Neural cell (in vitro differentiated cells): ENCODE data around the gene FAM187B. TPM values are rescaled to one million over a fixed set of nuclear protein-coding genes. Genes with fewer than 3 reads are reported as not detected.

ENCODE experiments used
- H2AFZ ChIP-seq: fragments of 200-600, 300-800 bp; sonication (generic), shearing (Covaris generic); 2 replicates; pipeline ENCODE4 v1.6.0; 2014; ENCODE audit warnings: low read depth, mild to moderate bottlenecking, antibody characterized with exemption, low read length, moderate library complexity
- H3F3A ChIP-seq: fragments of 200-600 bp; shearing (Covaris generic); 2 replicates; pipeline ENCODE4 v1.6.1; 2016; ENCODE audit warnings: mild to moderate bottlenecking, moderate library complexity, mixed read lengths, antibody characterized with exemption, low read length; ENCODE audit not compliant: insufficient read depth, poor library complexity, severe bottlenecking
- H3K27ac ChIP-seq: fragments of 200-600, 300-800 bp; sonication (generic), shearing (Covaris generic); 2 replicates; pipeline ENCODE4 v1.5.1; 2014; ENCODE audit warnings: mild to moderate bottlenecking, low read length, moderate library complexity
- H3K27me3 ChIP-seq: fragments of 300-800, 200-600 bp; sonication (generic), shearing (Covaris generic); 2 replicates; pipeline ENCODE4 v1.6.0; 2014; ENCODE audit warnings: mild to moderate bottlenecking, low read depth, low read length, moderate library complexity; ENCODE audit not compliant: insufficient read depth
- H3K36me3 ChIP-seq: fragments of 300-800, 200-600 bp; sonication (generic), shearing (Covaris generic); 2 replicates; pipeline ENCODE4 v1.5.1; 2014; ENCODE audit warnings: mild to moderate bottlenecking, antibody characterized with exemption, low read length, moderate library complexity; ENCODE audit not compliant: insufficient read depth
- H3K4me2 ChIP-seq: fragments of 300-800, 200-600 bp; sonication (generic), shearing (Covaris generic); 2 replicates; pipeline ENCODE4 v1.6.0; 2014; ENCODE audit warnings: mild to moderate bottlenecking, low read length
- H3K4me3 ChIP-seq: fragments of 300-800, 200-600 bp; sonication (generic), shearing (Covaris generic); 2 replicates; pipeline ENCODE4 v1.5.1; 2014; ENCODE audit warnings: mild to moderate bottlenecking, low read length, moderate library complexity
- H3K79me2 ChIP-seq: fragments of 200-600 bp; shearing (Covaris generic); replicated peaks from 2 replicates; pipeline ENCODE4 v1.6.0; 2014; ENCODE audit warnings: mild to moderate bottlenecking, low read length, moderate library complexity; ENCODE audit not compliant: insufficient read depth
- H3K9ac ChIP-seq: fragments of 300-800, 200-600 bp; sonication (generic), shearing (Covaris generic); 2 replicates; pipeline ENCODE4 v1.6.1; 2016; ENCODE audit warnings: mild to moderate bottlenecking, low read length, mixed read lengths
- H3K9me2 ChIP-seq: fragments of 200-600 bp; shearing (Covaris generic); 2 replicates; pipeline ENCODE4 v1.6.1; 2016; ENCODE audit warnings: mild to moderate bottlenecking, low read length, mixed read lengths; ENCODE audit not compliant: insufficient read depth
- H3K9me3 ChIP-seq: fragments of 200-600, 300-800 bp; sonication (generic), shearing (Covaris generic); 2 replicates; pipeline ENCODE4 v1.6.1; 2016; ENCODE audit warnings: mild to moderate bottlenecking, mixed run types, low read length, moderate library complexity, mixed read lengths
- H4K20me1 ChIP-seq: fragments of 200-600 bp; shearing (Covaris generic); 2 replicates; pipeline ENCODE4 v1.6.1; 2016; ENCODE audit warnings: mild to moderate bottlenecking, mixed run types; ENCODE audit not compliant: insufficient read depth
- EP300 ChIP-seq: fragments of 450-650 bp; conservative IDR thresholded peaks from 2 replicates; pipeline ENCODE4 v1.6.1; 2014; ENCODE audit warnings: antibody characterized with exemption, mild to moderate bottlenecking, moderate library complexity; ENCODE audit not compliant: poor library complexity, severe bottlenecking
- EZH2 ChIP-seq: fragments of 200-600, 300-800 bp; shearing (Covaris generic), sonication (generic); IDR thresholded peaks from 2 replicates; pipeline ENCODE4 v1.6.1; 2014; ENCODE audit warnings: antibody characterized with exemption, low read length, borderline replicate concordance, mild to moderate bottlenecking; ENCODE audit not compliant: insufficient read depth, poor library complexity, severe bottlenecking
- MXI1 ChIP-seq: fragments of 450-650 bp; conservative IDR thresholded peaks from 2 replicates; pipeline ENCODE4 v1.6.1; 2014; ENCODE audit warnings: antibody characterized with exemption, mild to moderate bottlenecking; ENCODE audit not compliant: poor library complexity, severe bottlenecking
- POLR2AphosphoS5 ChIP-seq: IDR thresholded peaks from 2 replicates; pipeline ENCODE4 v1.6.1; 2012
- RAD21 ChIP-seq: fragments of 450-650 bp; conservative IDR thresholded peaks from 2 replicates; pipeline ENCODE4 v1.6.1; 2014; ENCODE audit warnings: antibody characterized with exemption, mild to moderate bottlenecking, moderate library complexity
- SMC3 ChIP-seq: fragments of 450-650 bp; conservative IDR thresholded peaks from 2 replicates; pipeline ENCODE4 v1.6.1; 2014; ENCODE audit warnings: antibody characterized with exemption, mild to moderate bottlenecking, moderate library complexity; ENCODE audit not compliant: poor library complexity
- TAF1 ChIP-seq: IDR thresholded peaks from 2 replicates; pipeline ENCODE4 v1.6.1; 2012; ENCODE audit warnings: low read depth
- polyA plus RNA-seq: library from polyadenylated mRNA; depleted of rRNA; stranded (reverse); fragments of >200 nt; gene quantifications from 2 replicates; pipeline ENCODE4 v1.2.3, GENCODE V29; 2014
- TF ChIP-seq, protein P1 (sequence below): IDR thresholded peaks from 2 replicates; pipeline ENCODE4 v1.6.1; 2012; ENCODE audit warnings: borderline replicate concordance
- TF ChIP-seq, protein P2 (sequence below): fragments of 450-650 bp; IDR thresholded peaks from 2 replicates; pipeline ENCODE4 v1.5.1; 2014; ENCODE audit warnings: antibody characterized with exemption, mild to moderate bottlenecking, moderate library complexity; ENCODE audit not compliant: poor library complexity, severe bottlenecking

Gene FAM187B
- polyA plus RNA-seq, 1 donor from 2014 or later, result not detected

DNA sequence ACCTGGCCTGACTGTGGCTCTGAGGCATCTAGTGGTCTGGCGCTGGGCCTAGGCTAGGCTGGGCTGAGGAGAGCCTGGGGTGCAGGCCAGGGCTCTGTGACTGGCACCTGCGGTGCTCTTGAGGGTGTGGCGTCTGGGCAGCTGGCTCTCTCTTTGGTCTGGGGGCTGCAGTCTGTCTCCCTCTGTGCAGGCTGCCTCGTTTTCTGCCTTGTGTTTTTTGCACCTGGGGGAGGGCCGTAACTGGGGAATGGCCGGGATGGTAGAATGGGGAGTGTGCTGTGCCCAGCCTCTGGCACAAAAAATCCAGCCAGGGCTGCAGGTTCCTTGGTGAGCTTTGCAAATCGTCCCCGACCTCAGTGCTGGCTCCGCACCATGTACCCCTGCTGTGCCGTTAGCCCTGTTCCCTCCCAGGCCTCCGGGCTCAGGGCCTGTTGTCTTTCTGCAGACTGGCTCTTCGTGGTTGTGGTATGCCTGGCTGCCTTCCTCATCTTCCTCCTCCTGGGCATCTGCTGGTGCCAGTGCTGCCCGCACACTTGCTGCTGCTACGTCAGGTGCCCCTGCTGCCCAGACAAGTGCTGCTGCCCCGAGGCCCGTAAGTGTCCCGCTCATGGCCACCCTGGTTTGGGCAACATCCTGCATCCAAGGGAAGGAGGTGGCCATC is 33.7 kb upstream of the FAM187B start:
- no peak overlapping the region for H3K4me2 ChIP-seq
- no peak overlapping the region for H3K4me3 ChIP-seq
- no peaks in the 10 kb centered on the region for H4K20me1 ChIP-seq
- no peaks in the 10 kb centered on the region for H3K27me3 ChIP-seq
- H3K9me2 ChIP-seq, result no peaks in the 10 kb centered on the region
- no peaks in the 10 kb centered on the region for H3K36me3 ChIP-seq
- no peak overlapping the region for H3K9ac ChIP-seq
- TF ChIP-seq POLR2AphosphoS5, result no peak
- TF ChIP-seq, protein P1, sequence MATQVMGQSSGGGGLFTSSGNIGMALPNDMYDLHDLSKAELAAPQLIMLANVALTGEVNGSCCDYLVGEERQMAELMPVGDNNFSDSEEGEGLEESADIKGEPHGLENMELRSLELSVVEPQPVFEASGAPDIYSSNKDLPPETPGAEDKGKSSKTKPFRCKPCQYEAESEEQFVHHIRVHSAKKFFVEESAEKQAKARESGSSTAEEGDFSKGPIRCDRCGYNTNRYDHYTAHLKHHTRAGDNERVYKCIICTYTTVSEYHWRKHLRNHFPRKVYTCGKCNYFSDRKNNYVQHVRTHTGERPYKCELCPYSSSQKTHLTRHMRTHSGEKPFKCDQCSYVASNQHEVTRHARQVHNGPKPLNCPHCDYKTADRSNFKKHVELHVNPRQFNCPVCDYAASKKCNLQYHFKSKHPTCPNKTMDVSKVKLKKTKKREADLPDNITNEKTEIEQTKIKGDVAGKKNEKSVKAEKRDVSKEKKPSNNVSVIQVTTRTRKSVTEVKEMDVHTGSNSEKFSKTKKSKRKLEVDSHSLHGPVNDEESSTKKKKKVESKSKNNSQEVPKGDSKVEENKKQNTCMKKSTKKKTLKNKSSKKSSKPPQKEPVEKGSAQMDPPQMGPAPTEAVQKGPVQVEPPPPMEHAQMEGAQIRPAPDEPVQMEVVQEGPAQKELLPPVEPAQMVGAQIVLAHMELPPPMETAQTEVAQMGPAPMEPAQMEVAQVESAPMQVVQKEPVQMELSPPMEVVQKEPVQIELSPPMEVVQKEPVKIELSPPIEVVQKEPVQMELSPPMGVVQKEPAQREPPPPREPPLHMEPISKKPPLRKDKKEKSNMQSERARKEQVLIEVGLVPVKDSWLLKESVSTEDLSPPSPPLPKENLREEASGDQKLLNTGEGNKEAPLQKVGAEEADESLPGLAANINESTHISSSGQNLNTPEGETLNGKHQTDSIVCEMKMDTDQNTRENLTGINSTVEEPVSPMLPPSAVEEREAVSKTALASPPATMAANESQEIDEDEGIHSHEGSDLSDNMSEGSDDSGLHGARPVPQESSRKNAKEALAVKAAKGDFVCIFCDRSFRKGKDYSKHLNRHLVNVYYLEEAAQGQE, result no peak
- TF ChIP-seq, protein P2, sequence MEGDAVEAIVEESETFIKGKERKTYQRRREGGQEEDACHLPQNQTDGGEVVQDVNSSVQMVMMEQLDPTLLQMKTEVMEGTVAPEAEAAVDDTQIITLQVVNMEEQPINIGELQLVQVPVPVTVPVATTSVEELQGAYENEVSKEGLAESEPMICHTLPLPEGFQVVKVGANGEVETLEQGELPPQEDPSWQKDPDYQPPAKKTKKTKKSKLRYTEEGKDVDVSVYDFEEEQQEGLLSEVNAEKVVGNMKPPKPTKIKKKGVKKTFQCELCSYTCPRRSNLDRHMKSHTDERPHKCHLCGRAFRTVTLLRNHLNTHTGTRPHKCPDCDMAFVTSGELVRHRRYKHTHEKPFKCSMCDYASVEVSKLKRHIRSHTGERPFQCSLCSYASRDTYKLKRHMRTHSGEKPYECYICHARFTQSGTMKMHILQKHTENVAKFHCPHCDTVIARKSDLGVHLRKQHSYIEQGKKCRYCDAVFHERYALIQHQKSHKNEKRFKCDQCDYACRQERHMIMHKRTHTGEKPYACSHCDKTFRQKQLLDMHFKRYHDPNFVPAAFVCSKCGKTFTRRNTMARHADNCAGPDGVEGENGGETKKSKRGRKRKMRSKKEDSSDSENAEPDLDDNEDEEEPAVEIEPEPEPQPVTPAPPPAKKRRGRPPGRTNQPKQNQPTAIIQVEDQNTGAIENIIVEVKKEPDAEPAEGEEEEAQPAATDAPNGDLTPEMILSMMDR, result no peak
- H3K27ac ChIP-seq, result no peak overlapping the region
- H3F3A ChIP-seq, result no peaks in the 10 kb centered on the region
- no peaks in the 10 kb centered on the region for H3K9me3 ChIP-seq
- peaks cover under 1% of the 10 kb centered on the region for H3K79me2 ChIP-seq
- no peak overlapping the region for H2AFZ ChIP-seq

DNA sequence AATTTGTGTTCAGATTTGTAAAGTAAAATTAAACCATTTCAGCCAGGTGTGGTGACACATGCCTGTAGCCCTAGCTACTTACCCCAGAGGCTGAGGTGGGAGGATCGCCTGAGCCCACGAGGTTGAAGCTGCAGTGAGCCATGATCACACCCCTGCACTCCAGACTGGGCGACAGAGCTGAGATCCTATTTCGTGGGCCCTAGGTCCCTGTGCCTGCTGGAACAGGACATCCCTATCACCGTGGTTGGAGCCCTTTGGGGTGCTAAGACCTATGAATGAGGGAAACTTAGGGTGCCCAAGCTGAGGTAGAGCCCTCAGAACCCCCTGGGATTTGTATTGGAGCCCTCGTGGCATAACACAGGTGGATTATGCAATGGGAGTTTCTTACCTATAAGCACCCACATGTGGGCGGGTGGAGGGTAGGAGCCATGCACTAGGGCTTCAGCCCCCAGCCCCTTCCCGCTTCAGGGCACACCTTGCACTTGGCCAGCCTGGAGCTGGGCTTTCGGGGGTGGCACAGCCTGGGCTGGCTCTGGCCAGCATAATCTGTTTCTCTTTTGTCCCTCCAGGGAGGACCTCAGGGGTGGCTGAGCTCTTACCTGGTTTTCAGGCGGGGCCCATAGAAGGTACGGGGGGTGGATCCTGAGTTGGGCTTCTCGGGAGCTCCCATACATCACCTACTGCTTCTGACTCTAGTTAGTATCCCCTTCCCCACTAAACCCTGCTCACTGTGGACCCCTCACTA is 33.0 kb upstream of the FAM187B start:
- Histone ChIP-seq H3K36me3 (no peaks in the 10 kb centered on the region), H3K9ac (no peak overlapping the region), H2AFZ (no peak overlapping the region), H3K9me2 (no peaks in the 10 kb centered on the region), H3K79me2 (no peaks in the 10 kb centered on the region), H3K27ac (no peak overlapping the region), H3F3A (no peaks in the 10 kb centered on the region), H4K20me1 (no peaks in the 10 kb centered on the region), H3K27me3 (no peaks in the 10 kb centered on the region), H3K9me3 (no peaks in the 10 kb centered on the region), H3K4me2 (no peak overlapping the region), H3K4me3 (no peak overlapping the region)
- no peak for TF ChIP-seq EP300
- TF ChIP-seq, protein P1, result no peak
- TF ChIP-seq MXI1, result no peak
- TF ChIP-seq SMC3, result no peak
- TF ChIP-seq, protein P2, result no peak
- TF ChIP-seq EZH2, result no peak
- TF ChIP-seq TAF1, result no peak
- no peak for TF ChIP-seq POLR2AphosphoS5
- no peak for TF ChIP-seq RAD21
